ENCODE data around the gene CYP4F8.
"Not testable (repeated sequence)": the region's sequence is repeated elsewhere in the genome, so short reads cannot be mapped to it uniquely, and the experiment has no call there.

Gene CYP4F8

GRCh38 chr19:15679089-15679488, 64.1 kb downstream of the CYP4F8 start:
- DNase-seq (ENCODE audit: extremely low spot score, insufficient read length, low read depth) (no peak), FAIRE-seq (no peak)

- DNase-seq (ENCODE audit: extremely low spot score, insufficient read length, low read depth); FAIRE-seq: not testable (repeated sequence)
Measured at GRCh38 chr19:15679865-15680264, 64.8 kb downstream of the CYP4F8 start.
